ENCODE measurements around the gene PDIA4.
"Not testable (repeated sequence)": the region's sequence is repeated elsewhere in the genome, so short reads cannot be mapped to it uniquely, and the experiment has no call there.

PDIA4 gene

DNA sequence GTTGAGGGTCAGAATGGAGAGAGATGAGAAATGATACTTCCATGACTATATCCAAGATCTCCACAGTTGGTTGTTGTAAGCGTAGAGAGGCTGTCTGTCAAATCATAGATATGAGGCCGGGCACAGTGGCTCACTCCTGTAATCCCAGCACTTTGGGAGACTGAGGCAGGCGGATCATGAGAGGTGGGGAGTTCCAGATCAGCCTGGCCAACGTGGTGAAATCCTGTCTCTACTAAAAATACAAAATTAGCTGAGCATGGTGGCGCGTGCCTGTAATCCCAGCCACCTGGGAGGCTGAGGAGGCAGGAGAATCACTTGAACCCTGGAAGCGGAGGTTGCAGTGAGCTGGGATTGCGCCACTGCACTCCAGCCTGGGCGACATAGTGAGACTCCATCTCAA is 2.1 kb upstream of the PDIA4 start:
- not testable (repeated sequence) for DNase-seq

- peak; percentile 25 for DNase-seq
These were observed 527 bp downstream of the PDIA4 start for GRCh38 chr7:149027611-149028345.

DNA sequence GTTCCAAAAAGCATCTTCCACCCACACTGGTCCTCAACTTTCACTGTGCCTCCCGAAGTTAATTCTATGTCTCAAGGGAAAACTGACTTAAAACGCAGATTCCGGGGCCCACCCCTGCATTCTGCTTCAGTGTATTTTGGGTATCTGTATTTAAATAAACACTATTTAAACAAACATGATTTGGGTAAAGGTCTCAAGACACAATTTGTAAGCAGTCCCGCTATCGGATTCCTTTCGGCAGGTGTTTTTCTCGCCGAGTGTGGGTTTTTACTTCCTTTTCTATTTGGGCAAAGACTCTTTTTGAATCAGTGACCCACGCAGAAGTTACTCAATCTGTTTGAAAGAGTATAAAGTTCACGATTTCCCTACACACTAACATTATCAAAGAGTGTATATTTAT is 1.2 kb downstream of the PDIA4 start:
- DNase-seq, result no peak

DNA sequence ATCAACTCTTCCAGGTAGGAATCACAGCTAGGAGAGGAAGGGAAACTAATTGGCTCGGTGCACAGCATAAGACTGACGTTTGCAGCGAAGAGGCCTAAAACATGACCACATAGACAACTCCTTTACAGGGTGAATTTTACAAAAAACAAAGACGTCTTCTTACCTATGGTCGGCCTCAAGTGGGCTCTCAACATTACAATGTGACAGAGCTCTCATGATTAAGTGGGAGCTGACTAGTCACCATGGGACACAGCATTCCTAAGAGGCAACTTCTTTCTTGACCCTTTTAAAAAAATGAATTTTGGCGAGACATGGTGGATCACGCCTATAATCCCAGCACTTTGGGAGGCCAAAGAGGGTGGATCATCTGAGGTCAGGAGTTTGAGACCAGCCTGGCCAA is 4.6 kb downstream of the PDIA4 start:
- no peak for DNase-seq

DNA sequence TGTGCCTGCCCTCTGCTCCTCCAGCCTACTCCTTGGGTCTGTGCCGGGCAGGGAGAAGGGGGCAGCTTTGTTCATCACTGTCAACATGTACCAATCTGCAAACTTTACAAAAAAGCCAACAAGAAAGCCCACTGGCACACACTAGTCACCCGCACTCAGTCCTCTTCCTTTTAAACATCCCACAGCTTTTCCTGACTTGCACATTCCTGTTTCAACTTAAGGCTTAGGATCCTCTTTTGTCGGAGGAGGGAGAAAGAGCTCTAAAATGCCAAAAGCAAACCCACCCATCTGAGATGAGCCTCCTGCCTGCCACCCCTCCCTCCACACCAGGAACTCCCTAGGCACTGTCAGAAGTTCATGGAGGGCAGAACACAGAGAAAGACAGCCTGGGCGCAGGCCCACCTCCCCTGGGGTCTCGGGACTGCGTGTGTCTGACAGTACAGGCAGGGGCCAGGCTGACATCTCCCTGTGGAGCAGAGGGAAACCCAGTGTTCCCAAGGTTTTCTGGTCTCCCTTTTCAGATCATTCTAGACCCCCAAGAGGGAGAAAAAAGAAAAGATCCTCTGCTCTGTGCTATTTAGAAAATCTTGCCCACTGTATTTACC is 5.4 kb downstream of the PDIA4 start:
- no peak for DNase-seq

DNA sequence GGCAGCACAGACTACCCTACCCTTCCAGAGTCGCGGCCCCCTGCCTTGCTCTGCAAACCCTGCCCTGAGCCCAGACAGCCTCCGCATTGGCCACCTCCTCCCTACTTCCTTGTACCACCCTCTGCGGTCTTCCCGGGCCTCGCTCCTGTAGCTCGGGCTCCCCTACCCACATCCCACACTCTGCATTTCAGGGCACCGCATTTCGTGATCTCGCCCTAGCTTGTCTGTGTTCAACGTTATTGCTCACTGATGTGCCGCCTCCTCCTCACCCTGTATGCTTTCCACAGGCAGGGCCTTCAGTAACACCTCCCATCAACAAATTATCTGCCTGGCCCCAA is 6.6 kb downstream of the PDIA4 start:
- no peak for DNase-seq

DNA sequence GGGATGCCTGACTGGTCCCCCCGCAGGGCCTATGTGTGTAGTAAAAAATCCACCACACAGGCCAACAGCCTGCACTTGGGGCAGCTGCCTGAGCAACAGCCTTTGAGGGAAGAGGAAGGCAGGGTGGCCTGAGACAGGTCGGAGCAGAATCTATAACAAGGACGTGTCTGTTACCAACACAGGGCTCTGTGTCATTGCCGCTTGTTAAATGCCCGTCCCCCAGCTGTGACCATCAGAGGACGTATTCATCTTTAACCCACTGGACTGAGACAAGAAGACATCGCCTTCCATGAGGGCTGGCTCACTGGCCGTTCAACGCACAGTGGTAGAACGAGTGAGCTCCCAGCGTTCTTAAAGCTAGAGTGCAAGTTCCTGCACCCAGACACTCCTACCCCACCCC is 7.8 kb downstream of the PDIA4 start:
- no peak for DNase-seq

DNA sequence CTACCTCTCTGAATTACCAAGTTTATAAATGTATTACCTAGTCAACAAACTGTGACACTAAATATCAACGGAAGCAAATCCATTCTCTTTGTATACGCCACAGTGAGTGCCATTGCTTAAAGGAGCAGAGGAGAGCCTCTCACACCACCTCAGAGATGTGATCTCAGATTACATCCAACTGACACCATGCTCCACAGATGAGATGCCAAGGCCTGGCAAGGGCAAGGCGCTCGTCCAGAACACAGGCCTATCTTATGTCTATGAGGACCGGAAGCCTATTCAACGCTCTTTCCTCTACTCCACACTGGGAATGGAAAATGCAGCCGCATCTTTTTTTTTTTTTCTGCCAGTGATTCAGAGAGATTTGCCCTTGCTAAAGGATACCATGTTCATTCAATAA is 11.4 kb downstream of the PDIA4 start:
- no peak for DNase-seq

- no peak for DNase-seq
These were observed 14.0 kb downstream of the PDIA4 start for GRCh38 chr7:149014309-149014708.

- no peak for DNase-seq
These were observed 14.4 kb downstream of the PDIA4 start for GRCh38 chr7:149013876-149014275.

DNA sequence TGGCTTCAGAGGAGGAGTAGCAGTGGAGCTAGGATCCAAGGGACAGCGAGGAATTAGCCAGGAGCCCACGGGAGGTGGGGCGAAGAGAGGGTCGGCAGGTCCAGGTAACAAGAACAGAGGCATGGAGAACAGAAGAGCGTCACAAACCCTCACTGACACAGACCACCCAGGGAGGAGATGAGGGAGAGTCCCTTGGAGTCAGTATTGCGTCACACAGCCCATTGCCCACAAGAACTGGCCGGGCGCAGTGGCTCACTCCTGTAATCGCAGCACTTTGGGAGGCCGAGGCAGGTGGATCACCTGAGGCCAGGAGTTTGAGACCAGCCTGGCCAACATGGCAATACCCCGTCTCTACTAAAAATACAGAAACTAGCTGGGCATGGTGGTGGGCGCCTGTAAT is 15.6 kb downstream of the PDIA4 start:
- not testable (repeated sequence) for DNase-seq

GRCh38 chr7:149011491-149011890 is 16.8 kb downstream of the PDIA4 start:
- no peak for DNase-seq

GRCh38 chr7:149010451-149010850 is 17.9 kb downstream of the PDIA4 start:
- DNase-seq, result no peak

GRCh38 chr7:149009527-149009926 is 18.8 kb downstream of the PDIA4 start:
- no peak for DNase-seq

- DNase-seq, result no peak
These were observed 20.7 kb downstream of the PDIA4 start for GRCh38 chr7:149007611-149008010.

- DNase-seq, result no peak
These were observed 21.2 kb downstream of the PDIA4 start for GRCh38 chr7:149007146-149007545.

GRCh38 chr7:149006345-149006725 is 22.0 kb downstream of the PDIA4 start:
- DNase-seq, result no peak

GRCh38 chr7:149005427-149006344 is 22.6 kb downstream of the PDIA4 start:
- DNase-seq, result no peak

DNA sequence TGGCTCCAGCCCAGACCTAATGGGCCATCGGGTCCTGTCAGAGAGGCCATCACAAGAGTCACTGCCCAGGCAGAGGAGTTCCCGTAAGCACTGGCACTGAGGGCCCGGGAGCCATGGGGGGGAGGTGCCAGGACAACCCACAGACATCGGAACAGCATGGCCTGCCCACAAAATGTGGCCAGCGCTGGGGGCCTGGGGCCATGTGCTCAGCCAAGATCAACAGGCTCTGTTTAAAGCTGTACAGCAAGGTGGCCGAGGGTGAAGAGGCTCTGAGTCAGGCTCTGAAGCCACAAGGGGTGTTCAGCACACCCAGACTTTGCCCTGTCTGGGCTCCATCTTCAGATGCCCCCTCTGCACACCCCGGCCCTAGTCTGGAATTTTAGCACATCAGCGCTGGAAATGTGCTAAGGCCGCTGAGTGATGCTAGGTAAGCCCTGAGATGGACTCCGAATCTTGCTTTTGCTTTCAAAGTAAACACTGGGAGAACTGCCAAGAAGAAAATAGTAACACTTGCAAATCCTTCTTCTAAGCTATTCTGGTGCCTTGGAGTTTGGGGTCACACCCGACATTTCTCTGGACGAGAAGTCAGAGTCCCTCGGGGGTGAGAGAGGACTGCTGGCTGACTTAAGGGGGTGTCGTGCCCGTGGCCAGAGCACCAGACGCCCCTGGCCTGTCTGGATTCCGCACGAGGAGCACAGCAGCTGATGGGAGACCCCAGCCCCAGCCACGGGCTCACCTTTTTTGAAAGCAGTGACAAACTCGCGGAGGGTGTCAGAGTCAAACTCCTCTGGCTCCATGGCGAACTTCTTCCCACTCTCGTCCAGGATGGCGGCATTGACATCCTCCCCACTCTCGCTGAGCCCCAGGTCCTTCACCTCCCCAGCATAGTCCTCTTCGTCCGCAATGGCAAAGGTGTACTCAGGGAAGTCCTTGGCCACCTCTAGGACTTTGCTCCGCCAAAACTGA is 23.6 kb downstream of the PDIA4 start:
- no peak for DNase-seq

- no peak for DNase-seq
These were observed 24.6 kb downstream of the PDIA4 start for GRCh38 chr7:149003560-149004305.

- no peak for DNase-seq
These were observed 25.3 kb downstream of the PDIA4 start for GRCh38 chr7:149003018-149003417.

DNA sequence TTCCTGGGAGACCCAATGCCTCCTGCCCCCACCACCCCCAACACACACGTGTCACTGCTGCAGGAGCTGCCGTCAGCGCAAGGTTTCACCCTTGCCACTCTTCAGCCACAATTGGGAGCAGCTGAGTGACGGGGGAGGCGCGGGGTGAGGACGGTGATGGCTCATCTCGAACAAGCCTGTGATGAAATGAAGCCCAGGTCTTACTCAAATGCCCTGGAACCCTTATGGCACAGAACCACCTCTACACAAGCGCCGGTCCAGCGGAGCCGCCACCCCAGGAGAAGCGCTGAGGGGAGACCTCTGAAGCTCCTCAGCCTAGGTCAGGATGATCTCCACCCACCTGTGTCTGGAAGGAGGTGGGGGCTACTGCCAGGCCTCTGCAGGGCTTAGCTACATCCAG is 25.7 kb downstream of the PDIA4 start:
- no peak for DNase-seq

All from NCI-H526 treated with DMSO at 0.1 percent for 48 hours (cell line).